Islet of Langerhans (tissue), 1 donor: Measurements from ENCODE around the gene RXFP3.
"Not testable (repeated sequence)": the region's sequence is repeated elsewhere in the genome, so short reads cannot be mapped to it uniquely, and the experiment has no call there.

Experiments
- FAIRE-seq: peaks from one replicate; lab custom pipeline; 2011; peaks lifted over from hg19 to GRCh38; lab: Jason Lieb, UNC

Gene RXFP3, protein sequence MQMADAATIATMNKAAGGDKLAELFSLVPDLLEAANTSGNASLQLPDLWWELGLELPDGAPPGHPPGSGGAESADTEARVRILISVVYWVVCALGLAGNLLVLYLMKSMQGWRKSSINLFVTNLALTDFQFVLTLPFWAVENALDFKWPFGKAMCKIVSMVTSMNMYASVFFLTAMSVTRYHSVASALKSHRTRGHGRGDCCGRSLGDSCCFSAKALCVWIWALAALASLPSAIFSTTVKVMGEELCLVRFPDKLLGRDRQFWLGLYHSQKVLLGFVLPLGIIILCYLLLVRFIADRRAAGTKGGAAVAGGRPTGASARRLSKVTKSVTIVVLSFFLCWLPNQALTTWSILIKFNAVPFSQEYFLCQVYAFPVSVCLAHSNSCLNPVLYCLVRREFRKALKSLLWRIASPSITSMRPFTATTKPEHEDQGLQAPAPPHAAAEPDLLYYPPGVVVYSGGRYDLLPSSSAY

DNA sequence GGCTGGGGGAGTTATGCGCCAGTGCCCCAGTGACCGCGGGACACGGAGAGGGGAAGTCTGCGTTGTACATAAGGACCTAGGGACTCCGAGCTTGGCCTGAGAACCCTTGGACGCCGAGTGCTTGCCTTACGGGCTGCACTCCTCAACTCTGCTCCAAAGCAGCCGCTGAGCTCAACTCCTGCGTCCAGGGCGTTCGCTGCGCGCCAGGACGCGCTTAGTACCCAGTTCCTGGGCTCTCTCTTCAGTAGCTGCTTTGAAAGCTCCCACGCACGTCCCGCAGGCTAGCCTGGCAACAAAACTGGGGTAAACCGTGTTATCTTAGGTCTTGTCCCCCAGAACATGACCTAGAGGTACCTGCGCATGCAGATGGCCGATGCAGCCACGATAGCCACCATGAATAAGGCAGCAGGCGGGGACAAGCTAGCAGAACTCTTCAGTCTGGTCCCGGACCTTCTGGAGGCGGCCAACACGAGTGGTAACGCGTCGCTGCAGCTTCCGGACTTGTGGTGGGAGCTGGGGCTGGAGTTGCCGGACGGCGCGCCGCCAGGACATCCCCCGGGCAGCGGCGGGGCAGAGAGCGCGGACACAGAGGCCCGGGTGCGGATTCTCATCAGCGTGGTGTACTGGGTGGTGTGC, at the start of gene RXFP3:
Gene RXFP3 (plus strand): TSS at position 6 of the 636 bp plus-strand sequence. CDS start 355 bp downstream, at position 361.
- no peak for FAIRE-seq

DNA sequence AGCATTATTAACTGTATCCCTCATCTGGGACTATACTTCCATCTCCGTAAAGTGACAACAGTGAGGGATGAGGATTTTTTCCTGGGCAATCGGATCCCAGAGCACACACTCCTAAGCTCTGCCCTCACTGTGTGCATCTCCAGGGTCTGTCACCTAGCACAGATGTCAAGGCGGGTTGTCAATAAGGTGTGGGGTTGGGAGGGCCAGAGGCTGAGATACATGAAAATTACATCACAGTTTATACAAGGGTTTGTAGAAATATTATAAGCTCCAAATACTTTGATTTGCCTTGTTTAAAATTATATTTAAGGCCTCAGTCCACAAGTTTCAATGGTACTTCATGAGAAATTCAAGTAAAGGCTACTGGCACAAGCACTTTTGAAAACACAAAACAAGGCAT, 48.9 kb upstream of the RXFP3 start:
- FAIRE-seq: no peak

DNA sequence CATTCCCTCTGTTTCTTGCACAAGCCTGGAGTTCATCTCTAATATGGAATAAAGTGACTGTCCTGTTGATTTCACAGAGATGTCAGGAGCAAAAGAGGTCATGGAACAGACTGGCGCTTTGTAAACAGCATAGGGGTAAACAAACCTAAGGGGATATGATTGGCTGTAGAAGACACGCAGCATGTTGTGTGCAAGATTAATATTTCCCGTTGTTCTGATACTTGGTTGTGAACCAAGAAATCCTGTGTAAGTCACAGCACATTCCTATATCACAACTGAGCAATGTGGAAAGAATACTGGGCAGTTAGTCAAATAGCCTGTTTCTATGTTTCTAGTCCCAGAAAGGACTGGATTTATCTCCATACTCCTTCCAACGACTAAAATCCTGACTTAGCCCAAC, 47.6 kb upstream of the RXFP3 start:
- FAIRE-seq: no peak

DNA sequence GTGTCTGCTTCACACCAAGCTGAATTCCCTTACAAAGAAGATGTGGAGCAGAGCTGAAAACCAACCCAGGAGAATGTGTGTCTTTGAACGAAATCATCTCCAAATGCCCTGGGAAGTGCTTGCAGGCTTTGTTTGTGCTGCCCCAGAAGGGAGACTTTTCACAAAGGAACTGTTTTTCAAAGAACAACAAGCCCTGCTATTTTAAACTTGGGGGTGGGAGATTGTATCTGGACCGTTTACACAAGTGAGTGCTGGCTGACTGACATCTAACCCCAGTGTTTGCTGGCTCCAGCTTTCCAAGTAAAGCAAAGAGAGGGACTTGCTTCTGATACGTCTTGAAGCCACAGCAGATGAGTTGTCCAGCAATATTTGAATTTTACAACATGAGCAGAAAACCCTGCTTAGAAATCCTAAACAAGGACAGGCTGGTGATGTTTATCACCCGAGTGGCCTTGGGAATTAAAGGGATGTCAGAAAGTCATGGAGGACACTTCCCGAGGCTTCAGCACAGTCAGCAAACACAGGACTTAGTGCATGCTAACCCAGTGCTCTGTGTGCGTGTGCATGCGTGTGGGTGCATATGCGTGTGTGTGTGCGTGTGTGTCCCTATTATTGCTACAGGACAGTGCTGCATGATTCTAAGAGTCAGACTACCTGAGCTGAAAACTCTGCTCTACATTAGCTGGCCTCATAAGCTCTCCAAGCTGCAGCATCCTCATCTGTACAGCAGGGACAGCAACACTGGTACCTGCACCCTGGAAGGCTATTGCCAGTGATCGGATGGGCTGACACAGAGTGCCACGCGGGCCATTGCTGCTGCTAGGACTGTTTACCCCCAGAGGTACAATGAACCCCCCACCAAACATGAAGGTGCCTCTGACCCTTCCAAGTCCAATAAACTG, 45.8 kb upstream of the RXFP3 start:
- FAIRE-seq: no peak

DNA sequence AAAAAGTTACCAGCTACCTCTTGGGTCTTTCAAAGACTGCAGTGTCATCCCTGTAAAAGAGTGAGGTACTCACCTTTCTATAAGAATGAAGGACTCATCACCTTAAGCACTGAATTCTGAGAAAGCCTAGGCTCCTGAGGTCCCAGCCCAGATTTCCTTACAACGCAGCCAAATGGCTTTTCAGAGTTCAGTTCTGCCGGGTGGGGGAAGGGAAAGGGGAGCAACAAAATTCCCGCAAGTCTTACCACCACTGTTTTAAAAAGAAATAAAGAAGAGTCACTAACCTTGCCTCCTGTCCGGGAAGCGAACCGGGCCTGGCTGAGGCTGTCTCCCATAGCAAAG, 44.8 kb upstream of the RXFP3 start:
- no peak for FAIRE-seq

DNA sequence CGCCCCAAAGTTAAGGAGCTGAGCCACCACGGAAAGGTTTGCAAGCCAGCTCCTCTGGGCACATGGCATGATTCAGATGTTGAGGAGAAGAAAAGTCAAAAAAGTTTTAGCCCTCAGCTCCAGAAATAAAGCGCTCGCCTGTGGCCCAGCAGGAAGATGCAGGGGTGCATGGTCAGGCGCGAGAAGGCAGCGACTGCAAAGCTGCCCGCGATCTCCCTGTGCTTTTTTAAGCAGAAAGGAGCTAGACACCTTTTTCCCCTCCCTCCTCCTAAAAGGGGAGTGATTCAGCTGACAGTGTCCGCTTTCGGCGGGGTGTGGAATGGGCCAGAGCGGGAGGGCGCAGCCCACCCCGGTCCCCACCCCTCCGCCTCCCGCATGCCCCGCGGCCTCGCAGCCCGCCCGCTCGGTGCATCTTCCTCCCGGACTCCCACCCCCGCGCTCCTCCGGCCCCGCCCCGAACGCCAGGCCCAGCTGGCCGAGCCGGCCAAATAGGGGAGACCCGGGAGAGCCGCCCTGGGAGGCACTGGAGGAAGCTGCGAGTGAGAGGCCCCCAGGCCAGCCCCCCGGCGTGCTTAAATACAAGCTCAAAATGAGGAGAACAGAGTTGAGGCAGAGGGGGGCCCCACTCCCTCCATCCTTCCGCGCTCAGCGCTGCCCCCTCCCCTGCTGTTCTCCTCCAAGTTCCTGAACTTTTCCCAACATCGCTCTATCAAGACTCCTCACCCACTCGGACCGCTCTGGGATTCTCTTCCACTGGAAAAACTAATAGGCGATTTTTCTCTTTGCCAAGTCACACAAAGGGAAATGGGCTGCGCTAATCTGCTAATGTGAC, 44.2 kb upstream of the RXFP3 start, which contains the start of gene ADAMTS12:
Gene ADAMTS12 (minus strand): TSS at position 203 of the 832 bp plus-strand sequence. CDS start 134 bp downstream, at position 69.
- FAIRE-seq: no peak

DNA sequence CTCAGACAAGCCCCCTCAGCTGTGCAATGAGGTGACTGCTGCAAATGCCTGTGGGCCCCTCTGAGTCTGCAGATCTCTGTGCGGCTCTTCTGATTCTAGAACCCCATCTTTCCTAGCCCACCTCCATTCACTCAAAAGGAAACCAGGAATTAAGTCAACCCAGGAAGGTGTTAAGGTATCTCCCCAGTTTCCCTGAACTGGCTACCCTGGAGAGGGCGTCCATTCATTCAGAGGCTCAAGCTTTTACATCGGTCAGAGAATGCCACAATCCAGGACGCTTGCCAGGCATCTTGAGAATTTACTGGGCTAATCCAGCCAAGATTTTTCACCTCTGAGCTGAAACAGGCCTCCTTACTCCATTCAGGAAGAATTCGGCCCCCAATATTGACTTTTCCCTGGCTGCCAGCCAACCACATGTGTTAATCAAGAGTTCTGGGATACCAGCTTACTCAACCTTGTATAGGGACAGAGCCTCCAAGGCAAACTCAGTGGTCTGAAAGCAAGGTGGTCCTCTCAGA, 43.5 kb upstream of the RXFP3 start:
- no peak for FAIRE-seq

DNA sequence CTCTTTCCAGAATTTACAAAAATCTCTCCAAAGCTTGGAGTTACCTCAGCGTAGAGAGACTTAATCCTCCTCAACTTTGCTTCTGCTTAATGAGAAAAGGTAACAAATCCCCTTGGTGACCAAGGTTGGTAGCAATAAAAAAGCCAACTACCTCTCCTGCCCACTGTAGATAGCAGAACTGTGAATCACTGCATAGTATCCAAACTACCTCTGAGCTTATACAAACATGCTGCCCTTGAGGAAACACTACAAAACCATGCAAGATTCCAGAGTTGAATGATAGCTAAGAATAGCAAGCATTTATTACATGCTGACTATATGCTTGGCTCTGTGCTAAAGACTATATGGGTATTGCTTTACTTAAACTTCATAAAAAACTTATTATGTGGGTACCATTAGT, 41.6 kb upstream of the RXFP3 start:
- no peak for FAIRE-seq

DNA sequence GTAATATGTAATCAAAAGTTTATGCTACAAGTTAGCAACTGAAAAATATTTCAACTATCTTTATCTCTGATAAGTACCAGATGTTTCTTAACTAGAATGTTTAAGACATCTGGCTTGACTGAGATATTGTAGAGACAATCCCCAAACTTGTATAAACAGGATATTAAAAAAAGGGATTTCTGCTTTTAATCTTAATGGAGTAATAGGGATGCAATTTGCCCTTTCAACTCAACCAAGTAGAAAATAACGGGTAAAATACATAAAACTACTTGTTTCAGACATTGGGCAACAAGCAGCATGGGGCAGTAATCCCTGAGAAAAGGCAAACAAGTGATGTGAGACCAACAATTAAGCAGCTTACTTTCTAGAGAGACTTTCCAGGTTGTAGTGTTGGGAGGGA, 35.0 kb upstream of the RXFP3 start:
- FAIRE-seq: no peak

DNA sequence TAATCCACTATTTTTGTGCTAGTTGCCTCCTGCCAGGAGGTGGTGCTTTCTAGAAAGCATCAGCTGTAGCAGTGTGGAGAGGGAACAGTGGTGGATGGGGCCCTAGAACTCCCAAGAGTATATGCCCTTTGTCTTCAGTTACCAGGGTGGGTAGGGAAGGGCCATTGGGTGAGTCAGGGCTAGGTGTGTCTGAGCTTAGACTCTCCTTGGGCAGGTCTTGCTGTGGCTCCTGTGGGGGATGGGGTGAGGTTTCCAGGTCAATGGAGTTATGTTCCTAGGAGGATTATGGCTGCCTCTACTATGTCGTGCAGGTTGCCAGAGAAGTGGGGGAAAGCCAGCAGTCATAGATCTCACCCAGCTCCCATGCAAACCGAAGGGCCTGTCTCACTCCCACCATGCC, 33.1 kb upstream of the RXFP3 start:
- FAIRE-seq: no peak

DNA sequence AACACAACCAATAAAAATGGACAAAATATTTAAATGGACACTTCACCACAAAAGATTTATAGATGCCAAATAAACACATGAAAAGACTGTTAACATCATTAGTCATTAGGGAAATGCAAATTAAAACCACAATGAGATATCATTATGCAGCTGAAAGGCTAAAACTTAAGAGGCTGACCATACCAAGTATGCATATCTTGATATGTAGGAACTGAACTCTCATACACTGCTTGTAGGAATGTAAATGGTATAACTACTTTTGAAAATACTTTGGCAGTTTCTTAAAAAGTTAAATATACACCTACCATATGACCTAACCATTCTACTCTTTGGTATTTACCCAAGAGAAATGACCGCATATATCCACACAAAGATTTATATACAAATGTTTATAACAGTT, 30.8 kb upstream of the RXFP3 start:
- FAIRE-seq: no peak

DNA sequence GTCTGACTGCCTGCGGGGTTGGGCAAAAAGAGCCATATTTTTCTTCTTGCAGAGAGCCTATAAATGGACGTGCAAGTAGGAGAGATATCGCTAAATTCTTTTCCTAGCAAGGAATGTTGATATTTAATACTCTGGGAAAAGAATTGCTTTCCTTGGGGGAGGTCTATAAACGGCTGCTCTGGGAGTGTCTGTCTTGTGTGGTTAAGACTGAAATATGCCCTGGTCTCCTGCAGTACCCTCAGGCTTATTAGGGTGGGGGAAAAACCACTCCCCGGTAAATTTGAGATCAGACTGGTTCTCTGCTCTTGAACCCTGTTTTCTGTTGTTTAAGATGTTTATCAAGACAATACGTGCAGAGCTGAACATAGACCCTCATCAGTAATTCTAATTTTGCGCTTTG, 29.9 kb upstream of the RXFP3 start:
- FAIRE-seq: not testable (repeated sequence)

DNA sequence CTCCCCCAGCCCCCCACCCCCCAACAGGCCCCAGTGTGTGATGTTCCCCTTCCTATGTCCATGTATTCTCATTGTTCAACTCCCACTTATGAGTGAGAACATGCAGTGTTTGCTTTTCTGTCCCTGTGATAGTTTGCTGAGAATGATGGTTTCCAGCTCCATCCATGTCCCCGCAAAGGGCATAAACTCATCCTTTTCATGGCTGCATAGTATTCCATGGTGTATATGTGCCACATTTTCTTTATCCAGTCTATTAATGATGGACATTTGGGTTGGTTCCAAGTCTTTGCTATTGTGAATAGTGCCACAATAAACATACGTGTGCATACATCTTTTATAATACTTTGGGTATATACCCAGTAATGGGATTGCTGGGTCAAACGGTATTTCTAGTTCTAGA, 21.3 kb upstream of the RXFP3 start:
- not testable (repeated sequence) for FAIRE-seq

DNA sequence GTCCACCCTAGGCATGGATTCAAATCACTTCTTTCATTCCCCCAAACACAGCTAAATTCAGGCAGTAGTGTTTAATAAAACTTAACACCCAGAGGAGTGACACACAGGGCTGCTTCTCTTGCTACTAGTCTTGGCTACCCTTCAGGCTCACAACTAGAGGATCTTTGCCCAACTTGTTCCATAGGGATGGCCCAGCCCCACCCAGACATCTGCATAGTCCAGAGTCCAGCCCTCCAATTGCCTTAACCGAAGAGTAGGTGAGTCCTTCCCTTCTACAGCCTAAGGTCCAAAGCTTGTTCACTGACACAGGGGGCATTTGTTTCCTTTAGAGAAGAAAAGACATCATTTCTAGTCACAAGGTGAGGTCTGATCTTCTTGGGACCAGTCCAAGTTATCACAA, 15.2 kb upstream of the RXFP3 start:
- no peak for FAIRE-seq

DNA sequence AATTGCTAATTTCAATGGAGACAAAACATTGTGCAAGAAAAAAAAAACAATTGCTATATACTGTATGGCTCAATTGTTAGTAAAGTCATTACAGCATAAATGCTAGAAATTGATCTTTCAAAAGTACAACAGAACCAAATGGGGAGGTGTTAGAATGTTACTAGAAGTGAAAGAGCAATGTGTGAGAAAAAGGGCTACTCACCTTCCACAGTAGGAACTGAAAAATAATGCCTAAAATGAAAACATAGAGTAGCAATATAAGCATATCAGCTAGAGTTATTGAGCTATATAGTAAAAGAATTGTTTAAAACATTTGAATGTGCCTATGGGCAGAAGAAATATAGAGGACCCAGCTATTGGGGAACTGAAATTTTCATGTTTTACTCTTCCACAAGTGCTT, 10.9 kb upstream of the RXFP3 start:
- no peak for FAIRE-seq

DNA sequence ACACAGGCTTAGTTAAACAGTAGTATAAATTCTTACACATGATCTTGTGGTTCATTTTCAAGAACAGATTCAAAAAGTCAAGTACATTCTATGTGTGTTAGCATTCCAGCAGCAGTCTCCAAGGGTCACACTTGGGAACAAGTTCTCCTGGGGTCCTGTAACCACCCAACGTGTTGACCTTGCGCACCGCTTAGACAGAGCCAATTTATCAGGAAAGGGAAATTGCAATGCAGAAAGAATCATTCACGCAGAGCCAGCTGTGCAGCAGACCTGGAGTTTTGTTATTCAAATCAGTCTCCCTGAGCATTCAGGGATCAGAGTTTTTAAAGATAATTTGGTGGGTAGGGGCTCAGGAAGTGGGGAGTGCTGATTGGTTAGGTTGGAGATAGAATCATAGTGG, 8.5 kb upstream of the RXFP3 start:
- no peak for FAIRE-seq

DNA sequence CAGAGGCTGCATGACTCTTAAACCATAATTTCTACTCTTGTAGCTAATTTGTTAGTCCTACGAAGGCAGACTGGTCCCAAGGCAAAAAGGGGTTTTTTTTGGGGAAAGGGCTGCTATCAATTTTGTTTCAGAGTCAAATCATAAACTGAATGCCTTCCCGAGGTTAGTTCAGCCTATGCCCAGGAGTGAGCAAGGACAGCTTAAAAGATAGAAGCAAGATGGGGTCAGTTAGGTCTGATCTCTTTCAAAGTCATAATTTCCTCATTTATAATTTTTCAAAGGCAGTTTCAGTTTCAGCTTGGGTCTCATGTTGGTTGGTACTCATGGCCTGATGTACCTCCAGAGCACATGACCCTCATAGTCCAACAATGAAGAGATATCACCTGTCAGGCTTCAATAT, 7.9 kb upstream of the RXFP3 start:
- FAIRE-seq: no peak

DNA sequence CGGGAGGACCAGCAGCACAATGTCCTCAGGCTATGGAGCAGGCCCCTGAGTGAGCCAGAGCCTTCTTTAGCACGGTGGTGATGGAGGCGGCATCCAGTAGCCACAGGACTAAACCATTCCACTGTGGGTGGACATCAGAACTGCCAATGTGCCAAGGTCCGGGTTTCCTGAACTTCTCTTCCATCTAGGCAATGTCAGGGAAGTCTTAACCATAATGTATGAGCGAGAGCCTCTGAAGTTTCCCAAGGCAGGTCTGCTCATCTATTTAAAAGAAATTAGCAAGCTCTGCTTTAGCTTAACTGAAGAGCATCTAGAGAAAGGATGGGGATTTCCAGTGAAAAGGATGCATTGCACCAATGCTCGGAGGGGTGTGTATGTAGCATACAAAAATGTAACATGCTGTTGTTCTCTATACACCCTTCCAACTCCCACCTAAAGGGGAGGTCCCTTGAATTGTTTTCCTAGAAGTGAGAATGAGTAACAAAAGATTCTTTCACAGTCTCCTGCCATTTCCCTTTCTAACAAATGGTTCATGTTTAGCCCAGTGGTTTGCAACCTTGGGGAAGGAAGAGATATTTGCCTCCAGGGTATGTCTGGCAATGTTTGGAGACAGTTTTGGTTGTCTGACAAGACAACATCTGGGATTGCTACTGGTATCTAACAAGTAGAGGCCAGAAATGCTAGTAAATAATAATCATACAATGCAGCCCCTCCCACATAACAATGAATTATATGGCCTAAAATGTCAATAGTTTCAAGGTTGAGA, 6.1 kb upstream of the RXFP3 start:
- FAIRE-seq: no peak

DNA sequence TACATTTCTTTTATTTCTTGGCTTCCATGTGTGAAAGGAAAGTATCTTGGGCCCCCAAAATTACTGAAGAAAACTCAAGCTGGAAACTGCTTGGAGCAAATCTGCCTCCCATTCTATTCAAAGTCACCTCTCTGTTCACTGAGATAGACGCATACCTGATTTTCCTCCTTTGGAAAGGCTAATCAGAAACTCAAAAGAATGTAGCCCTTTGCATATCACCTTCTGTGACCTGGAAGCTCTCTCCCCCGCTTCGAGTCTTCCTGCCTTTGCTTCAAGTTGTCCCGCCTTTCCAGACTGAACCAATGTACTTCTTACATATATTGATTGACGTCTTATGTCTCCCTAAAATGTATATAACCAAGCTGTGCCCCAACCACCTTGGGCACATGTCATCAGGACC, 5.0 kb upstream of the RXFP3 start:
- FAIRE-seq: no peak

DNA sequence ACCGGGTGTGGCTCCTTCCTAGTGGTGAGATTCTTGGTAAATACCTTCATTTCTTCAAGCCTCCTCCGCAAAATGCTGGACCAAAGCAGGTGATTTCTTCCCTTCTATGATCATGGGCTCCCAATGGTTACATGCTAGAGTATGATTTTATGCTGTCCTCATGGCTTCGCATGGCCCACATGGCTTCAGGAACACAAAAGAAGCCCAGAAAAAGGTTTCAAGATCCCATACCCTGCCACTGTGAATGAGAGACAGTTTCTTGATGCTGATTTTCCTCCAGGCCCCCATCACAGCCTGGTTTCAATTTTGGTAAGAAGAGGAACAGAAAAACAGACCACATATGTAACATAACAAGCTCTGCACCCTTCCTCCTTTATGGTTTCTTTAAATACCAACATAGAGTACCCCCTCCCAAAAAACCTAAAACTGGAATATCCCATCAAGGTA, 2.4 kb upstream of the RXFP3 start:
- no peak for FAIRE-seq

DNA sequence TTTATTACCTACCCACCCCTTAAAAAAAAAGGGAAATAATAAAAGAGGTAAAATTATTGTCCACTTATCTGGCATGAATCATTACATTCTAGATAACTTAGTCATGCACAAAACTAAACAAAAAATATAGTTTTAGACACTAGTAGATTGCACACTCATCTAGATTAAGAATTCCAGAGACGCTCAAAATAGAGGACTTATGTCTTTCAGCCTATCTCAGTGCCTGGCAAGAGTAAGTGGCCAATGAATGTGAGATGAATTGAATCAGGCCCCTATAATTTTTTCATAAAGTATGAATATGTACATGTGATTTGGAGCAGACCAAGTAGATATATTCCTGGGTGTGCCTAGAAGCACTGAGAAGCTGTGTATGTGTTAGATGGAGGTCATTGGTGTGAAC, 2.0 kb upstream of the RXFP3 start:
- FAIRE-seq: no peak
